ENCODE data around the gene CLMP. TPM values are rescaled to one million over a fixed set of nuclear protein-coding genes. Genes with fewer than 3 reads are reported as not detected.

CLMP gene
- total and polyA plus RNA-seq, 9 of the 15 experiments (the other 6 are each of a cell fraction or from before 2014, with no cell fraction given), result 0.02 to 0.15 (median 0.03) TPM; not detected in 6

DNA sequence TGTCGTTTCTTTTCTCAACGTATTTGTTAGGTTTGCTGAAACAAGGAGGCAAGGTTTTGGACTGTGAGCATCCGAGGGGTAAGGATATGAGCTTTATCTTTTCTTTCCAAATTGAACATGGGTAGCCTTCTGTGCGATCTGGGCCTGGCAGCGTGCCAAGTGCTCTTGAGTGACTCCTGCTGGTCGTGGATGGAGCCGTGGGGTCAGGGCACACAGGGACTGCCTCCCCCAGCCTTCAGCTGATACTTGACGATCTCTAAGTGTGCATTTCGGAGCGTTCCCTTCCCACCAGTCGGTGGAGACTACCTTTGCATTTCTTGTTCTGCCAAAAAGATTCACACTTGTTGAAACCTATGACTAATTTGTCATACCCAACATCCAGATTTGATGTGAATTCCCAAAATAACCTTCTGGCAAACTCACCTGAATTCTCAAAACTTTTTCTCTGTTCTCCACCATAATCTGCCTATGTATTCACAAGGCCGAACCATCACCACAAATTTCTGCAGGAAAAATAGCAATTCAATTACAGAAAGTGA, 40.1 kb upstream of the CLMP start (continued):
- TF ChIP-seq E2F5 (CRISPR knock-in tag; IDR thresholded peaks at IDR 0.05) (no peak), NFXL1 (CRISPR knock-in tag; IDR thresholded peaks at IDR 0.05) (no peak), PCBP1 (IDR thresholded peaks at IDR 0.05; ENCODE audit: low read depth, low read length, poor library complexity, severe bottlenecking) (no peak), NFE2 (IDR thresholded peaks at IDR 0.05; ENCODE audit: low read depth) (no peak), ZNF431 (CRISPR knock-in tag; IDR thresholded peaks at IDR 0.05) (no peak), SMARCC2 (IDR thresholded peaks at IDR 0.05; ENCODE audit: low read depth) (no peak), MYC (IDR thresholded peaks at IDR 0.05; ENCODE audit: low read depth, low read length) (0 out of 2 replicates have a peak, but pooled peaks have one; percentile 18), MYC (CRISPR knock-in tag; IDR thresholded peaks at IDR 0.05; ENCODE audit: borderline replicate concordance, low read depth) (no peak), ZNF785 (CRISPR knock-in tag; IDR thresholded peaks at IDR 0.05) (no peak), SMC3 (conservative IDR thresholded peaks at IDR 0.05; ENCODE audit: insufficient read depth, low read depth, low read length) (0 out of 2 replicates have a peak, but pooled peaks have one; percentile 19), HIVEP1 (CRISPR knock-in tag; IDR thresholded peaks at IDR 0.05) (no peak), ZNF318 (IDR thresholded peaks at IDR 0.05; ENCODE audit: borderline replicate concordance in 1 of 2, low read depth in 1 of 2) (no peak), ZNF75A (CRISPR knock-in tag; IDR thresholded peaks at IDR 0.05) (no peak), E2F8 (IDR thresholded peaks at IDR 0.05; ENCODE audit: low read depth, partially characterized antibody) (no peak)
- TF ChIP-seq, protein P1, sequence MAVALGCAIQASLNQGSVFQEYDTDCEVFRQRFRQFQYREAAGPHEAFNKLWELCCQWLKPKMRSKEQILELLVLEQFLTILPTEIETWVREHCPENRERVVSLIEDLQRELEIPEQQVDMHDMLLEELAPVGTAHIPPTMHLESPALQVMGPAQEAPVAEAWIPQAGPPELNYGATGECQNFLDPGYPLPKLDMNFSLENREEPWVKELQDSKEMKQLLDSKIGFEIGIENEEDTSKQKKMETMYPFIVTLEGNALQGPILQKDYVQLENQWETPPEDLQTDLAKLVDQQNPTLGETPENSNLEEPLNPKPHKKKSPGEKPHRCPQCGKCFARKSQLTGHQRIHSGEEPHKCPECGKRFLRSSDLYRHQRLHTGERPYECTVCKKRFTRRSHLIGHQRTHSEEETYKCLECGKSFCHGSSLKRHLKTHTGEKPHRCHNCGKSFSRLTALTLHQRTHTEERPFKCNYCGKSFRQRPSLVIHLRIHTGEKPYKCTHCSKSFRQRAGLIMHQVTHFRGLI (CRISPR knock-in tag; IDR thresholded peaks at IDR 0.05), result no peak

Data from K562 (cell line).